GM19324 (cell line): ENCODE data around the gene TRIM77.
"Not testable (repeated sequence)": the region's sequence is repeated elsewhere in the genome, so short reads cannot be mapped to it uniquely, and the experiment has no call there.

Experiments used
- ATAC-seq: cut with Tn5 transposase; IDR thresholded peaks from one replicate; pipeline ENCODE4 v1.9.1; 2021; ENCODE audit warnings: mild to moderate bottlenecking, moderate library complexity; ENCODE audit not compliant: unreplicated experiment, low FRiP score

Gene TRIM77, protein sequence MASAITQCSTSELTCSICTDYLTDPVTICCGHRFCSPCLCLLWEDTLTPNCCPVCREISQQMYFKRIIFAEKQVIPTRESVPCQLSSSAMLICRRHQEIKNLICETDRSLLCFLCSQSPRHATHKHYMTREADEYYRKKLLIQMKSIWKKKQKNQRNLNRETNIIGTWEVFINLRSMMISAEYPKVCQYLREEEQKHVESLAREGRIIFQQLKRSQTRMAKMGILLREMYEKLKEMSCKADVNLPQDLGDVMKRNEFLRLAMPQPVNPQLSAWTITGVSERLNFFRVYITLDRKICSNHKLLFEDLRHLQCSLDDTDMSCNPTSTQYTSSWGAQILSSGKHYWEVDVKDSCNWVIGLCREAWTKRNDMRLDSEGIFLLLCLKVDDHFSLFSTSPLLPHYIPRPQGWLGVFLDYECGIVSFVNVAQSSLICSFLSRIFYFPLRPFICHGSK

DNA sequence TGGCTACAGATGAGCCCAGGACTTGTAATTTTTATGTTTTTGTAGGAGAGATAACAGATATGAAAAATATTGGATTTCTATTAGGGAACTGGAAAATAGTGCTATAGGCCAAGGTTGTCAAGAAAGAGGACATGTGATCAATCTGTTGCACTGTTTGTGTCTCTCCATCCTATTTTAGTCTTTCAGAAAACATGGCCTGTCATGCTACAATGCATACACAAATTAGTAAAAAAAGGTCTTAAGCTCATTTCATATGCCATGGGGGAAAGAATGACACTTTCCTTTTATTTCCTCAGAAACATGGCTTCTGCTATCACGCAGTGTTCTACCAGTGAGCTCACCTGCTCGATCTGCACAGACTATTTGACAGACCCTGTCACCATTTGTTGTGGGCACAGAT is at the start of gene TRIM77:
TRIM77 (plus strand) TSS at position 301 of the 400 bp plus-strand sequence; CDS start at position 301, 0 bp downstream.
- ATAC-seq, result not testable (repeated sequence)

DNA sequence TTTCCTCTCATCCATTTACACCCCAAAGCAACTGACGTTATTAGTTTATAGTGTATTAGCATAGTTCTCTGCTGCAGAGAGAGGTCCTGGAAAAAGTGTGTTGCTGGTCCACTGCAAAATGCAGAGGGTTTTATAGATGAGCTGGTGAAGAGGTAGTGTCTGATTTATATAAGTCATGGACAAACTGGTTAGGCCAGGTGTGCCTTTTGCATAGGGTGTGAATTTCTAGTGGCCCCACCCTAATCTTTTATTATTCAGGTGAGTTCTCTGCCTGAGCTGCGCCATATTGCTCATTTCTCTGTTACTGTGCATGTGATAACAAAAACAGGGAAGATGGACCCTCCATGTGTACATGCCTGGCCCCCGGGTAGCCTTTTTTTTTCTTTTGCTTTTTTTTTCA is 43.1 kb upstream of the TRIM77 start:
- ATAC-seq, result no peak

DNA sequence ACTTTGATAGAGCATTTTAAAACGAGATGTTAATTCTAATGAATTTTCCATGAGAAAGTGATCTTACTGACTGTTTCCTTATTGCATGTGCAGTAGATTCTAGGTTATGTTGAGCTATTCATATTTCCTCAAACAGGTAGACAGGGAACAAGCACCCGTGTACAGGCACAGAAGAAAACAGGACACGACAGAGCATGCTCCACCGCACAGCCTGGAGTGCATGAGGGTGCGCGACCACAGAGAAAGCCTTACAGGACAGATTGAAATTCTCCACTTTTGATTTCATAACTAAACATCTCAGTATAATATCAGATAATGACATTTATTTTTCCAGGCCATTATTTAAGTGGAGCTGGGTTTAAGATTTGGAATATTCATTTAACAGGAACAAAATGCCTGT is 41.9 kb upstream of the TRIM77 start:
- not testable (repeated sequence) for ATAC-seq

DNA sequence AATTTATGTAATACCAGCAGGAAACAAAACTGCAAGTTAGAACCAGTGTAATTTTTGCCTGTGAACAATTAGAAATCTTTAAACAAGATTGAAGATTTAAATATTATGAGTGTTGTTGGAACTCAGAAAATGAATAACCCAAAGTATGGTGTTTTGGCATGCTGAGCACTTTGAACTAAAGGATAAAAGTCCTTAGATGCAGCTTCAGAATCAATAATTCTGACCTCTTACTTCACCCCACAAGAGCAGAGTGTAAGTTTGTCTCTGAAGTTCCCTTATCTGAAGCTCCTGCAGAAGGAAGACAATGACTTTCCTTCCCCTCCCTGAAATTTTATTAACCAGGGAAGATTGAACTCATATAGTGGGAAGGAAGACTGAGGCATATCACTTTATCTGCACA is 40.5 kb upstream of the TRIM77 start:
- ATAC-seq, result not testable (repeated sequence)

DNA sequence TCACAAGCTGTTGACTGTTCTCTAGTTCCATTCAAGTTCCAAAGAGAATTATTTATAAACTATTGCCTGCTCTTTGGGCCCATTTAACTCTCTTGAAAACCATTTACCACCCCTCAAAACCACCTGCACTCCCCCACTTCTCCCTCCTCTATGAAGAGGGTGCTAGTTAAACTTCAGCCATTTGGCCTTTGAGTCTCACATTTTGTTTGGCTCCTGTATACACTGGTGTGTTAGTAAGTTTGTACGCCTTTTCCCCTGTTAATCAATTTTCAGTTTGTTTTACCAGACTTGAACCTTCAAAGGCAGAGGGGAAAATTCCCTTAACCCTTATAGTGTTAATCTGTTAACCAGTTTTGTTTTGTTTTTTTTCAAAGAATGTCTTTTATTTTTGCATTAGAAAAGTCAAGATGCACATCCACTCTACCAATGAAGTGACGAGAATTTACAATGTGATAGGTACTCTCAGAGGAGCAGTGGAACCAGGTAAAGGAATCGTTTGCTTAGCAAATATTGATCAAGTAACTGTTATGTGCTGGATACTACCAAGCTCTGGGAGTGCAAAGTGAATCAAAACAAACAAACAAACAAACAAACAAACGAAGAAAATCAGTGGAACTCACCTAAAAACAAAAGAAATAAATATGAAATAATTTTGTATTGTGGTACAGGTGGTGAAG is 40.0 kb upstream of the TRIM77 start:
- ATAC-seq, result not testable (repeated sequence)

DNA sequence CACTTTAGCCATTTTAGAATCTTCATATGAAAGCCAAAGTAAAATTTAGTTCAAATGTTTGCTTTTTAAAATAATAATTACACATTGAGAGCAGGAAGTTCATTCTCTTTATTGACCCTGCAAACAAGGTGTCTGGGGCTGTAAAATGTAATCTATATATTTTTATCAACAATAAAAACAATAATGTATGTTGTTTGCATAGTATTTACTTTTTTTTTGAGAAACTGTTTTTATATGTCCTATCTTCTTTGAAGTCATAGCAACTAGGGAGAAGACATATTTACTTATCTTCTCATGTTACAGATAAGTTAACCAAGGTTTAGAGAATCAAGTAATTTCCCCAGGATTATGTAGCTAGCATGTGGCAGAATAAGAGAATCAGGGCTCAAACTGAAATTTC is 37.6 kb upstream of the TRIM77 start:
- ATAC-seq, result not testable (repeated sequence)

DNA sequence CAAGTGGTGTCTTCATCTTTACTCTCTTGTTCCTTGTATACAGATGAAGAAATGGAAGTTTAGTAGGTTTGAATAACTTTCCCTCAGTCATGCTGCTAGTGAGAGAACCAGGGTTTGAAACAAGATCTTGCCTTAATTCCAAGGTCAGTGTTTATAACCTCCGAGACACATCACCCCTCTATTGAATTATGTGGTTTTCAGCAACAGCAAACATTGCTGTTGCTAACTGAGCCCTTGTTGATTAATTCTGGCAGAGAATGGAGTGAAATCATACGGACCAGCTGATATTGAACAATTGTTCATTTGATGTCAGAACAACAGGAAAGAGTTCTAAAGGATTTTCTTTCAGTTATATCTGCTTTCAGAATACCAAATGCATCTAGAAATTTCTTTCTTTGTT is 36.7 kb upstream of the TRIM77 start:
- ATAC-seq, result not testable (repeated sequence)

DNA sequence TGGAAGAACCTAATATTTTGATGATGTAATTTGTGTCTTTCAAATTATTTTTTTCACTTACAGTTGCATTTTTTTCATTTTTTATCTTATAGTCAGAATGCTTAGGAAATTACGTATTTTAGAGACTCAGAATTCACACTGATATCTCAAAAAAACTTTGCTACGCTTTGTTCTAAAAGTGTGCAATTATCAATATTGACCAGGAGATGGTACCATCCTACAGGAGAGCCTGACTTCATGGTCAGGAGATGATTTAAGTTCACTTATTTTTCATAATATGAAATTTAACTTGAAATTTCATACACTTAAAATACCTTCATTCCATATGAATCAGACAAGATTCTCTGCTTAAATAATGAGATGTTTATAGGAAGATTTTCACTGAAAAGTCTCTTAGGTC is 34.7 kb upstream of the TRIM77 start:
- ATAC-seq, result not testable (repeated sequence)

DNA sequence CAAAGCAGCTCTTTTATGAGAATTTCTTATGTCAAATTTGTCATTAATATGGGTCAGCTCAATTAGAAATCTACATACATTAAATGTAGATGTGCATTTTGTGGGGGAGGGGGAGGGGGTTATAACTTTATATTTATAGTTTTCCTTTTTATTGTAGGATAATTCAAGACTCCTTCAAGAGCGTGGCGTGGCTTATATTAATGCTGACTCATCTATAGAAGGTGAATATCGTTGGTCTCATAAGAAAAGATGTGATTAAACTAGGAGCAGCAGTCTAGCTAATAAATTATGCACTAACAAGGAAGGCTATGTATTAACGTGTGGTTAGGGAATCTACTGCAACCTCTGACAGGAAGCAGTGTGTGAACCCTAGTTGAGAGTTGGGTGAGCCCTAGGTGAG is 34.2 kb upstream of the TRIM77 start:
- ATAC-seq, result not testable (repeated sequence)

DNA sequence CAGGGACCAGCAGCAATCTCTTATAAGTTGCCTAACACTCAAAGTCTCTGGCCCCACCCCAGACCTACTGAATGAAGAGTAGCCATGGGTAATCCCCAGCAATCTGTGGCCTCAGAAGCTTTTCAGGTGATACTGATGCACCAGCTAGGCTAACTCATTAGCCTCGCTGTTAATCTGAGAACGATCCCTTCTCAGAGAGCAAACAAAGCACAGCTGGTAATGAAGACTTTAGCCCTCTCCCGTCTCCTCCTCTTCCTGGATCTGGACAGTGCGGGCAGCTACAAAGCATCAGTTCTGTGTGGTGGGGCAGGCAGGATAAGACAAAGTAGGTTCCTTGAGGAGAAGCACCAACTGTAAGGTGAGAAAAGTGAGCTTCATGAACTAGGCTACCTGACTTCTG is 3.0 kb upstream of the TRIM77 start:
- ATAC-seq, result not testable (repeated sequence)

DNA sequence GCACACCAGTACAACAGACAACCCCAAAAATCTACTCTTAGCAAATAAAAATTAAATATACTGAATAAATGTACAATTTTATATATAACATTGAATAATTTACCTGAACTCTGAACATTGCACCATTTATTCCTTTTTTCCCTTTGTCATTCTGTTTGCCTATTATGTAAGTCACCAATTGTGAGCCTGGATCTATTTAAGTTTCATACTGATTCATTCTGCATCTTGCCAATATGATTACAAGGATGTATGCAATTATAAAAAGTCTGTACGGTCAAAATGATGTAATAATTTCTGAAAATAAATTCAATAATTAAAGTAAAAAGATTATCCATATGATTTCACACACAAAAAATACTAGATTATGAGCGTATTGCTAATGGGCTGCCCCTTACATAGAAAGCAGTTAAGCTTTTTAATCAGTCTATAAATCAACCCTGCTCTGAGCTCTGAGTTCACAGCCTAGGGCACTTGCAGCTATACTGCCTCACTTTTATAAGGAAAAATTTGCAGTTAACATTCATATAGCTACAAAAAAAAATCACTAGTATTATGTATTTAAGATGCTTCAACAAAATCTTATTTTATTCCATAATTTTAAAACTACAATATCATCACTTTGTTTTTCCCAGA is 14.9 kb downstream of the TRIM77 start:
- ATAC-seq, result not testable (repeated sequence)

DNA sequence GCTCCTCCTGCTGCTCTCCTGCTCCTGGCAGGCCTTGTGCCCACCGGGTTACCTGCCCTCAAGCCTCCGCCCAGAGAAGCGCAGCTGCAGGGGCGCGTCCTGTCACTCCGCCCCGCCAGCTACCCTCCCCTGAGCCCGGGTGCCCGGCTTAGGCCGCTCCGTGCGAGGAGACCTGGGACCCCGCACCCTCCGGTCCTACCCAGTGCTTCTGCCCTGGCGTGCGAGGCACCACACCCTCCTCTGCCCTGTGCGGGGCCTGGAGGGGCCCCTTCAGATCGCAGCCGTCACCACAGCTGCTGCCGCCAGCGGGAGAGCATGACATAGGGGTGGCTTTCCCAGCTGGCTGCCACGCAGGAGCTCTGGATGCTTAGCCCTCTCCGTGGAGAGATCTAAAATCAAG is 20.1 kb downstream of the TRIM77 start:
- not testable (repeated sequence) for ATAC-seq

DNA sequence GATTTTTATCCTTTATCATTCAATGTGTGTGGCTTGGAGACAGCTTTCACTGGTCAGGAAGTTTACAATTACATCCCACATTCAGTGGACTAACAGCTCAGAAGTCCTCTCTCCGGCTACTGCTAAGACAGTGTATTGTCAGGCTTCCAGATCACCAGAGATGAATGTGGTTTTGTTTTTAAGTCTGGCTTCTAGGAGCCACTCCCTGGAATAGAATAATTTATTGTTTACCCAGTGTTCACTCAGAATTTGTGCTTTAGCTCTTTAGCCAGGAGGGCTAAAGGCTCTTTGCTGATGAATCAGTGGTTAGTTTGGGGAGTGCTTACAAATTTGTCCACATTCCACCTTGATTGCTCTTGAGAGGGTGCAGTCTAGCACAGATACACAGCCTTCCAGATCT is 26.5 kb downstream of the TRIM77 start:
- ATAC-seq, result no peak

DNA sequence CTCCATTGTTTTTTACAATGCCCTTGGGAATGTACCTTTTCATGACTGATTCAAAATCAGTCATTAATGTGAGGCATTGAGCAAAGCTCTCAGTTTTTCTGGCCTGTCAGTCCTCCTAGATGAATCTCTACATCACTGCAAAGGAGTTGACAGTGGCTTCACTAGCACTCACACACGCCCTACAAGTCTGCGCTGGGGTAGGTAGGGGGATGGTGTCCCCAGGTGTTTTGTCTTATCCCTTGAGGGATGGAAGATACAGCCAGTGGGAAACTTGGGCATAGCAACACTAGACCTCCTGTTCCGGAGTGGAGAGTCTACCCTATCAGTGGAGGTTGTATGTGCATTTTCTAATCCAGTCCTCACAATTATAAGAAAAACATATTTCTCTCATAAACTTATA is 27.0 kb downstream of the TRIM77 start:
- no peak for ATAC-seq

DNA sequence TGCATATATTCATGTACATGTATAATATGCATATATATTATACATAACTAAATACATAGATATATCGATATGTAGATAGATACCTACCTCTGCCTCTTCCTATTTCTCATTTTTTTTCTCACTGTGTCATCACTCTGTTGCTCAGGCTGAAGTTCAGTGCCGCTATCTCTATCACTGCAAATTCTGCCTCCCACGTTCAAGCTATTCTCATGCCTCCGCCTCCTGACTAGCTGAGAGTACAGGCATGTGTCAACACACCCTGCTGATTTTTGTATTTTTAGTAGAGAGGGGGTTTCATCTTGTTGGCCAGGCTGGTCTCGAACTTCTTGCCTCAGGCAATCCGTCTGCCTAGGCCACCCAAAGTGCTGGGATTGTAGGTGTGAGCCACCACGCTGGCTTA is 31.3 kb downstream of the TRIM77 start:
- not testable (repeated sequence) for ATAC-seq

DNA sequence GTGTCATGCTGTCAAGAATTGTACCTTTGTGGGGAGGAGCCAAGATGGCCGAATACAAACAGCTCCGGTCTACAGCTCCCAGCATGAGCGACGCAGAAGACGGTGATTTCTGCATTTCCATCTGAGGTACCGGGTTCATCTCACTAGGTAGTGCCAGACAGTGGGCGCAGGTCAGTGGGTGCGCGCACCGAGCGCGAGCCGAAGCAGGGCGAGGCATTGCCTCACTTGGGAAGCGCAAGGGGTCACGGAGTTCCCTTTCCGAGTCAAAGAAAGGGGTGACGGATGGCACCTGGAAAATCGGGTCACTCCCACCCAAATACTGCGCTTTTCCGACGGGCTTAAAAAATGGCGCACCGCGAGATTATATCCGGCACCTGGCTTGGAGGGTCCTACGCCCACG is 34.1 kb downstream of the TRIM77 start:
- ATAC-seq, result not testable (repeated sequence)

DNA sequence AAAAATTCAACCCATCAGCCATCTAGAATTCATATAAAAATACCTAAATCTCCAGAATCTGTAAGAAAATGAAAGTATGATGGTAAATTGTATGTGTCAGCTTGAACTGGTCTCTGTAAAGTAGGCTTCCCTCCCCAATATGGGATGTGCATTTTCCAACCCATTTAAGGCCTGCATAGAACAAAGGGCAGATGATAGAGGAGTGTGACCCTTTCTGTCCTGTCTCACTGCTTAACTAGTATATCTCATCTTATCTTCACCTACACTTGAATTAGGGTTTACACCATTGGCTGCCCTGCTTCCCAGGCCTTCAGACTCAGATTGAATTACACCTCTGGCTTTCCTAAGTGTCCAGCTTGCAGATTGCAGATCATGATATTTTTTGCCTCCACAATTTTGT is 40.7 kb downstream of the TRIM77 start:
- ATAC-seq, result not testable (repeated sequence)
